HG02759 (cell line): Measurements from ENCODE around the gene XIRP1.
"Not testable (repeated sequence)": the region's sequence is repeated elsewhere in the genome, so short reads cannot be mapped to it uniquely, and the experiment has no call there.

Source experiments
- ATAC-seq: cut with Tn5 transposase; IDR thresholded peaks from one replicate; pipeline ENCODE4 v1.9.1; 2021; ENCODE audit warnings: mild to moderate bottlenecking, moderate library complexity; ENCODE audit not compliant: unreplicated experiment

The XIRP1 gene, protein sequence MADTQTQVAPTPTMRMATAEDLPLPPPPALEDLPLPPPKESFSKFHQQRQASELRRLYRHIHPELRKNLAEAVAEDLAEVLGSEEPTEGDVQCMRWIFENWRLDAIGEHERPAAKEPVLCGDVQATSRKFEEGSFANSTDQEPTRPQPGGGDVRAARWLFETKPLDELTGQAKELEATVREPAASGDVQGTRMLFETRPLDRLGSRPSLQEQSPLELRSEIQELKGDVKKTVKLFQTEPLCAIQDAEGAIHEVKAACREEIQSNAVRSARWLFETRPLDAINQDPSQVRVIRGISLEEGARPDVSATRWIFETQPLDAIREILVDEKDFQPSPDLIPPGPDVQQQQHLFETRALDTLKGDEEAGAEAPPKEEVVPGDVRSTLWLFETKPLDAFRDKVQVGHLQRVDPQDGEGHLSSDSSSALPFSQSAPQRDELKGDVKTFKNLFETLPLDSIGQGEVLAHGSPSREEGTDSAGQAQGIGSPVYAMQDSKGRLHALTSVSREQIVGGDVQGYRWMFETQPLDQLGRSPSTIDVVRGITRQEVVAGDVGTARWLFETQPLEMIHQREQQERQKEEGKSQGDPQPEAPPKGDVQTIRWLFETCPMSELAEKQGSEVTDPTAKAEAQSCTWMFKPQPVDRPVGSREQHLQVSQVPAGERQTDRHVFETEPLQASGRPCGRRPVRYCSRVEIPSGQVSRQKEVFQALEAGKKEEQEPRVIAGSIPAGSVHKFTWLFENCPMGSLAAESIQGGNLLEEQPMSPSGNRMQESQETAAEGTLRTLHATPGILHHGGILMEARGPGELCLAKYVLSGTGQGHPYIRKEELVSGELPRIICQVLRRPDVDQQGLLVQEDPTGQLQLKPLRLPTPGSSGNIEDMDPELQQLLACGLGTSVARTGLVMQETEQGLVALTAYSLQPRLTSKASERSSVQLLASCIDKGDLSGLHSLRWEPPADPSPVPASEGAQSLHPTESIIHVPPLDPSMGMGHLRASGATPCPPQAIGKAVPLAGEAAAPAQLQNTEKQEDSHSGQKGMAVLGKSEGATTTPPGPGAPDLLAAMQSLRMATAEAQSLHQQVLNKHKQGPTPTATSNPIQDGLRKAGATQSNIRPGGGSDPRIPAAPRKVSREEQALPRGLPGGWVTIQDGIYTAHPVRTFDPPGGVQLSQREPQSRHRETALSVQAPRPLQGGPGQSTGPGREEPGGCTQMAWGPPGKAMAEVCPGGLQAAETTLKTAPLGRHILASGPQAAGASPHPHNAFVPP (N-terminal part only)

DNA sequence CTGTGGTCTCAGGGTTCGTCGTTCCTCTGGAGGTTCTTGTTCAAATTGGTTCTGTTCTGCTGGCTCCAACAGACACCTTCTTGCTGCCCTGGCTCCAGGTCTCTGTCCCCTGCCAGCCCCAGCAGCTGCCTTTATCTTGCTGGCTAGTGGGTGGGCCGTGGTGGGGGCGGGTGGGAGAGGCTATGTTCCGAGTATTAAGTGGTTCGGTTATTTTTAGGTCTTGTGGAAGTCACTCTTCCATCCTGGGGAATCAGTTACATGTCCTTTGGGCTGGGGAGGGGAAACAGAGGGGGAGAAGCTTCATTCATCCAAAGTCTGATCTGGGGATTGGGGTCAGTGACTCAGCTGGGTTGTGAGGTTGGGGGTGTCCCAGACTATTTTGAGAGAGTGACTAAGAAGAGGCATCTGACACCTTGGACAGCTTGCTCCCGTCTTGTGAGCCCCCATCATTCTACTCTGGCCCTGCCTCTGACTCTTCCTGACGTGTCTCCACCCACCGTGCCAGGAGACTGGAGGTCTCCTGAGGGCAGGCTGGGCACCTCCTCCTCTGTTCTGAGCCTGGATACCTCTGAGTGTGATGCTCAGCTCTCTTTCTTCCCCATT, at the start of gene XIRP1:
Gene XIRP1, minus strand, starts transcription at position 106 of the 603 bp plus-strand sequence. CDS start 3,150 bp downstream, outside the sequence.
- no peak for ATAC-seq

DNA sequence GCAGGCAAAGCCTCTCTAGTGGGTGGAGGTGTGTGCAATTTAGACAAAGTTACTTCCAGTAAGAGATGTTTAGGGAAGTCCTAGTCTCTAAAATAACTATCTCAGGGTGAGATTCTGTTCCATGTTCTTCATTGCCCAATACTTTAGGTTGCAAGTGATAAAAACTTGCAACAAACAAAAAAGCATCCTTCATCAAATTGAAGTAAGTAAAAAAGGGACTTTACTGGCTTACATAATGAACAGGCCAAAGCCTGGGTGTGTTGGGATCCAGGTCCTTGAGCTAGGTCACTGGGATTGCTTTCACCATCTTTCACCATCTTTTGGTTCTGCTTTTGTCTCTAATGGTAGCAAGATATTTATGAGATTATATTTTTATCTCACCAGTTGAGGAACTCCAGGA, 49.2 kb upstream of the XIRP1 start:
- no peak for ATAC-seq

DNA sequence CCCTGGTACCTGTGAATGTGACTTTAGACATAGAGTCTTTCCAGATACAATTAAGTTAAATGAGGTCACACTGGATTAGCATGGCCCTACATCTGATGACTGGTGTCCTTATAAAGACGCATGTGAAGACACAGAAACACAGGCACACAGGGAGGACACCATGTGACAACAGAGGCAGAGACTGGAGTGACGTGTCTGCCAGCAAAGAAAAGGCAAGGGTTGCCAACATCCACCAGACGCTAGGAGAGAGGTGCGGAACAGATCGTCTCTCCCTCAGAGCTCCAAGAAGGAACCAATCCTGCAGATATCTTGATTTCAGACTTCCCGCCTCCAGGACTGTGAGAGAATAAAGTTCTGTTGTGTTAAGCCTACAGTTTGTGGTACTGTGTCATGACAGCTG, 44.6 kb upstream of the XIRP1 start:
- no peak for ATAC-seq

DNA sequence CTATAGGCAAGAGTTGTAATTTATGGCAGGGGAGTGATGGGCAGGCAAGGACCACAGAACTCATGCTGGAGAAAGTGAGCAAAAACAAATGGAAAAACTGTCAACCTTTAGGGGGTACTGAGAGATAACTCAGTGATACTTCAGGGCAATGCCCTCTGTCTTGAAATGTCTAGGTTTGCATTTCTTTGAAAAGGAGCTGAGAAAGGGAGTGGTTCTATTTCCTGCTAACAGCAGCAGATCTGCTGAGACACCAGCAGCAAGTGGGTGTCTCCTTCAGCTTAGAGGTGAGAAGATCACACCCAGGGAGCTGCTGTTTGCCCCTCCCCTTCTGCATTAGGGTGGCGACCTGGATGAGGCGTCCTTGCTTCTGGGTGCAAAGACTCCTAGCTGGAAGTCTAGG, 42.3 kb upstream of the XIRP1 start:
- no peak for ATAC-seq

DNA sequence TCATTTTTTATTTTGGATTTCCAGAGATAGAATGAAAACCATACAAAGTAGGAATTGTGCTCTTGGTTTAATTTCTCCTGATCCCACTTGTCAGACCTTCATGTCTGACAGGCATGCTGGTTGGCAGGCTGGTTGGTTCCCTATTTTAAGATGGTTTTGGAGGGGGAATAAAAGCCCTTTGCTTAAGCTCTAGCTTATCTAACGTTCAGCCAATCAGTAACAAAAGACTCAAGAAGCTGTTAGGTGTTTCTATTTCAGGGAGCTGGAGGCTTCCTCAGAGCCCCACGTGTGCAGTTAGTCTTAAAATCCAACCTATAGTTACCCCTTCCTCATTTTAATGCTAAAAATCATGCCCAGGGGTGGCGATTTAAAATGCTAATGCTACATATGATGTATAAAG, 40.5 kb upstream of the XIRP1 start:
- ATAC-seq = no peak

DNA sequence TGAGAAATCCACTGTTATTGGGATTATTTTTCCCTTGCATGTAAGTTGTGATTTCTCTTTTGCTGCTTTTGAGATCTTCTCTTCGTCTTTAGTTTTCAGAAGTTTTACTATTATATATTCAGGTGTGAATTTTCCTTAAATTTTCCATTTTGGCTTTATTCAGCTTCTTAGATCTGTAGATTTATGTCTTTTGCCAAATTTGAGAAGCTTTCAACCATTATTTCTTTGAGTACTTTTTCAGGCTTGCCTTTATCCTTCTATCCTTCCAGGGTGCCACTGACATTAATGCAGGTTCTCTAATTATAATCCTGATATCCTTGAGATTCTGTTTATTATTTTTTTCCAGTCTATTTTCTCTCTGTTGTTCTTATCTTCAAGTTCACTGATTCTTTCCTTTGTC, 38.1 kb upstream of the XIRP1 start:
- ATAC-seq = no peak

DNA sequence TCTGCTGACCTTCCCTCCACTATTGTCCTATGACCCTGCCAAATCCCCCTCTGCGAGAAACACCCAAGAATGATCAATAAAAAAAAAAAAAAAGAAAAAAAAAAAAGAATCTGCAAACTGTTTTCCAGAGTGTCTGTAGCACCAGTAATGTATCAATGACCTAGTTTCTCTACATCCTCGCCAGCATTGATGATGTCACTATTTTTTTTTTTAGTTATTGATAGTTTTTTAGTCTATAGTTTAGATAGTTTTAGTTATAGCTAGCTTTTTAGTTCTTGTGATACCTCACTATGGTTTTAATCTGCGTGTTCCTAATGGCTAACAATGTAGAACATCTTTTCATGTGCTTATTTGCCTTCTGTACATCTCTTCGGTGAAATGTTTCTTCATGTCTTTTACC, 36.1 kb upstream of the XIRP1 start:
- no peak for ATAC-seq

DNA sequence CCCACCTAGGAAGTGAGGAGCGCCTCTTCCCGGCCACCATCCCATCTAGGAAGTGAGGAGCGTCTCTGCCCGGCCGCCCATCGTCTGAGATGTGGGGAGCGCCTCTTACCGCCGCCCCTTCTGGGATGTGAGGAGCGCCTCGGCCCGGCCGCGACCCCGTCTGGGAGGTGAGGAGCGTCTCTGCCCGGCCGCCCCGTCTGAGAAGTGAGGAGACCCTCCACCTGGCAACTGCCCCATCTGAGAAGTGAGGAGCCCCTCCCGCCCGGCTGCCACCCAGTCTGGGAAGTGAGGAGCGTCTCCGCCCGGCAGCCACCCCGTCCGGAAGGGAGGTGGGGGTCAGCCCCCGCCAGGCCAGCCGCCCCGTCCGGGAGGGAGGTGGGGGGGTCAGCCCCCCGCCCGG, 35.2 kb upstream of the XIRP1 start:
- not testable (repeated sequence) for ATAC-seq

DNA sequence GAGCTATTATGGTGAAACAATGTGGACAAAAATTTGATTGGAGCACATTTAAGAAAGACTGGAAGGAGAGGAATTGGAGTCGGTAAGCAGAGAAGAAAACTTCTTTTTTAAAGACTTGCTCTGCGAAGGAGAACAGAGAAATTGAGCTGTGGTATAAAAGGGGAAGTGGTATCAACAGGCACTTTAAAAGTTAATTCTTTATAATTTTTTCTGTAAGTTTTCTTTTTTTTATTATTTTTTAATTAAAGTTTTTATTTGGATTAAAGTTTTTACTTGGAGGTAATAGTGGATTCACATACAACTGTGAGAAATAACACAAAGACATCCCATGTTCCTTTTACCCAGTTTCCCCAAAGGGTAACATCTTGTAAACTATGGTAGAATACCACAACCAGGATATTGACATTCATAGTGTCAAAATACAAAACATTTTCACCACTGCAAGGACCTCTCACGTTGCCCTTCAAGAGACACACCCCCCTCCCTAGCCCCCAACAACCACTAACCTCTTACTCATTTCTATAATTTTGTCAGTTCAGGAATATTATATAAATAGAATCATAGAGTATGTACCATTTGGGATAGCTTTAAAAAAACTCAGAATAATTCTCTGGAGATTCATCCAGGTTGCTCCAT, 33.8 kb upstream of the XIRP1 start:
- no peak for ATAC-seq

DNA sequence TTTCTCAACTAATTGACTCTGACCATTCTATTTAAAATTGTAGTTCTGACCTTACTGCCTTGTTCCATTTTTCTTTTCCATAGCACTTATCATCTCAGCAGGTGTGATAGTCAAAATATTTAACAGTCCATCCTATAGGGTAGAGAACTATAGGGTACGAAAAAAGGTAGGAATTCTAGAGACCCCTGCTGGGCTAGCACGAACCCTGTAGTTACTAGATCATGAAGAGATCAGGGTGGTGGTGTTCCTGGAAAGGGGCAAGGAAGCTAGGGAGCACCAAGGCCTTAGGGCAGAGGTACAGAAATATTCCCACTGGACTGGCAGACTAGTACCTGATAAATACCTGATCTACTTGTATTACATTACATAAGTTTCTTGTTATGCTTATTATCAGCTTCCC, 31.9 kb upstream of the XIRP1 start:
- ATAC-seq = no peak

DNA sequence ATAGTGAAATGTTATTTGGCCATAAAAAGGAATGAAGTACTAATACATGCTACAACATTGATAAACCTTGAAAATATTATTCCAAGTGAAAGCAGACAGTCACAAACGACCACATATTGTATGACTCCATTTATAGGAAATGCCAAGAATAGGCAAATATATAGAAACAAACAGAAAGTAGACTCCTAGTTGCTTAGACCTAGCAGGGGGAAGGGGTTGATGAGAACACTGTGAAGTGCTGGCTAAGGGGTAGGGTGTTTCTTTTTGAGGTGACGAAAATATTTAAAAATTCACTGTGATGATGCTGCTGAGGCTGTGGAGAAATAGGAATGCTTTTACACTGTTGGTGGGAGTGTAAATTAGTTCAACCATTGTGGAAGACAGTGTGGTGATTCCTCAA, 30.5 kb upstream of the XIRP1 start:
- no peak for ATAC-seq

DNA sequence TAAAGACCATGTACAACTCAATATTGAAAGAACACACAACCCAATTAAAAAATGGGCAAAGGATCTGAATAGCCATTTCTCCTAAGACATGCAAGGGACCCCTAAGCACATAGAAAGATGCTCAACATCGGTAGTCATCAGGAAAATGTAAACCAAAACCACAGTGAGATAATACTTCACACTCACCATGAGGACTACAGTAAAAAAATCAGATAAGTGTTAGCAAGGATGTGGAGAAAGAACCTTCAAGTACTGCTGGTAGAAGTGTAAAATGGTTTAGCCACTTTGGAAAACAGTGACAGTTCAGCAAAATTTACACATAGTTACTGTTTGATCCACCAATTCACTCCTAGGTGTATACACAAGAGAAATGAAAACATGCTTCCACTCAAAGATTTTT, 30.1 kb upstream of the XIRP1 start:
- no peak for ATAC-seq

DNA sequence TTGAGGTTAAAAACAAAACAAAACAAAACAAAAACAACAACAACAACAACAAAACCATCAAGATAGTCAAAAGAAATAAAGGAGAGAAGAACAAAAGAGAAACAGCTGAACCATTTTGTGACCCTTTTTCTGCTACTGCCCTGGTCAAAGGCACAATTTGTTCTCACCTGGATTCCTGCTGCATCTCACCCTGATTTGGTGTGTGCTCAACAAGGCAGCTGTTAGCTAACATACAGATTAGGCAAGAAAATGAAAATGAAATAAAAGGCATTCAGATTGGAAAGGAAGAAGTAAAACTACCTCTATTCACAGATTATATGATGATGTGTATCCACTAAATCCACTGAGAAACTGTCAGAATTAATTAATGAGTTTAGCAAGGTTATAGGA, 28.7 kb upstream of the XIRP1 start:
- ATAC-seq = no peak

DNA sequence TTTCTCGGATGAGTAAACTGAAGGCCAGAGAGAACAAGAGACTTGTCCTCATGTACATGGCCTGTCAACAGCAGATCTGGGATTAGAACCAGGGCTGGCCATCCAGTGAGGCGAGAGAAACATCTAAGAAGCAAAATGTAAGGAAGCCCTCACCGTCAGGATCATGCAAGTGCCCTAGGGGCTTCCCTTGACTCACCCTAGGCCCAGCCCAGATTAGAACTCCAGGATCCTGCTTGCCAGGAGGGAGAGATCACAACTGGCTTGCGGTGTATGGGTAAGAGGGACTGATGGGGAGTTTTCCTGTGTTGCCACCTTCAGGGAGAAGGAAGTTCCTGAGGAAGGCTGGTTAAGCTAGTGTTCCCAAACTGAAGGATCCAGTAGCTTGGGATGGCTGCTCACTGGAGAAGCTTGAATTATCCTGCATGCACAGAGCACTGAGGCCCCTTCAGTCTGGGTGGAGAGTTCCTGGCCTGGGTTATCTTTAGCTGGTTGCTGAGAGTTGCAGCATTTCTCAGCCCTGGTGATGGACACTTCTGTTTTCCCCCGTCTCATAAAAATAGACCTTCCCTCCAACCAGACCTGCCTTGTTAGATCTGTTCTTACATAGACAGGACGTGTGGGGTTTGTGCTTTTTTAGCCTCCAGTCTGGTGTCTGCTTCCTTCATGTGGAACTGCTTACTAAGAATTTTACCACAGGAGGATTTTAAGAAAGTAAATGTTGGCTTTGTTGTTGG, 28.2 kb upstream of the XIRP1 start:
- no peak for ATAC-seq

DNA sequence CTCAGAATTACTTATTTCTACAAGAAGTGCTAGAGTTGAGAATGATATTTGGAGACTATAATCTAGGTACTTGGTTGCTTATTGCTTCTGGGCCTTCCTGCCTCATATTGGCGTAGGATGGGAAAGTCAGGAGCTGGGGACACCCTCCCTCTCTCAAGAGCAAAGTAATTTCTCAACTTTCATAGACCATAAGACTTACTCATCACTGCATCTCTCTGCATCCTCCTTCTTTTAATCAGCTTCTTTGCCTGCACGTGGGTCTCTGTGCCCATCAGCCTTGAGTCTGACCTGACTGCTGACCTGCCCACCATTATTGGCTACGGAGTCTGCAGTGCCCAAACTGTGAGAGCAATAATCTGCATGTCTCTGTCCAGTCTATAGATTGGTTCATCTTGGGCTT, 27.3 kb upstream of the XIRP1 start:
- ATAC-seq = no peak

DNA sequence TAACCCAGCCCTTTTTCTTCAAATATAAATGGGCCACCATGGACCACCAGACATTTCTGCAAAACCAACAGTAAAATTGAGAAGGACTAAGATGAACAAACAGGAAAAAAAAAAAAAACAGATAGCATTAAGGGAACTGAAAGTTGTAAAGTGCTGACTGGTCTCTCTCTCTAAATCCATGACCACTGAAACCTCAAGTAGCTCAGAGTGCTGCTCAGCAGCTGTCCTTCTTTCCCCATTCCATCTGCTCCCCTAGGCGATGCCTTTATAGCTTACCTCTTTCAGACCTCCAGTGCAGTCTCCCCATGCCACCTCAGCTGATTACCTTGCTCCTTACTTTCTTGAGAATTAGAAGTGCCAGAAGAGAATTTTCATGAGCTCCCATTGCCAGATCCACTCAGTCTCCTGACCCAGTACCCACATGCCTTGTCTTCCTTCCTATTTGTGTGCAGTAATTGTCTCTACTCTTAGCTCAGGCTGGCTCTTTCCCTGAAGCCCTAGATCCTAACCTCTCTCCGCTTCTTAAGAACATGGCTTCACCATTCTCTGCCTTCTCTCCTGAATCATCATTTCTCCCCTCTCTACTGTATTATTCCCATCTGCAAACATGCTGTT, 23.9 kb upstream of the XIRP1 start:
- ATAC-seq = peak; percentile 94

DNA sequence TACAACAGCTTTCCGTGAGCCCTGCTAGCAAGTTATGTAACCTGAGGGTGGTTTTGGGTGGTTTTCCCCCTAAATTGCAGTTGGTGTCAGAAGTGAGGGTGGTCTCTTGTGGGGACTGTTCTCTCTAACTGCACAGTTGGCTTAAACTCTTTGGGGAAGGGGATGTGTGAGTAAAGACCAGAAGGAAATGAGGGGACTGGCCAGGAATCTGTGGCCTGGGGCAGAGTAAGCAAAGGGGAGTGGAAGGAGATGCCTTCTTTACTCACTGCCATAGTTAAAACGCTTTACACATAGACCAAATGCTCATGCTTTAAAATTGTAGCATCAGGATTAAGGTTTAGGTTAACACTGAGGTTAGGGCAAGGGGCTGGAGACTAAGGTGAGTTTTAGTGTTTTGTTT, 21.2 kb upstream of the XIRP1 start:
- ATAC-seq = no peak

DNA sequence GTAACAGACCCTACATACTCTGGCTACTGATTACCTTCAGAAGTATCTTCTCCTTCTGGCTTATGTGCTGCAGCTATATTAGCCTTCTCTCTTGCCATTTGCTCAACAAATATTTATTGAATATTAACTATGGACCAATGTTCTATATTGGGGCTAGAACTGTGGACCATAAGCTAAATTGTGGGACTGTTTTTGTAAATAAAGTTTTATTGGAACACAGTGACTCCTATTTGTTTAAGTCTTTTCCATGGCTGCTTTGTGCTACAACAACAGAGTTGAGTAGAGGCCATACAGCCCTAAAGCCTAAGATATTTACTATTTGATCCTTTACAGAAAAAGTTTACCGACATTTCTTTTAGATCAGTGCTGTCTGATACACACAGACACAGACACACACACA, 20.3 kb upstream of the XIRP1 start:
- no peak for ATAC-seq
